Bronchial epithelial cell (primary cell): ENCODE measurements around the gene FAM131A. TPM values are rescaled to one million over a fixed set of nuclear protein-coding genes. Genes with fewer than 3 reads are reported as not detected.

Experiments
- DNase-seq: peaks from one replicate; pipeline ENCODE4 v3.0.0-alpha.2; 2010; ENCODE audit warnings: low read depth
- FAIRE-seq: peaks from 2 replicates; lab custom pipeline; 2011; peaks lifted over from hg19 to GRCh38; lab: Jason Lieb, UNC
- H3K27me3 ChIP-seq: 2 replicates; pipeline ENCODE4 v1.5.1; 2011; ENCODE audit warnings: low read length; ENCODE audit not compliant: control insufficient read depth, insufficient read depth
- H3K36me3 ChIP-seq: 2 replicates; pipeline ENCODE4 v1.5.1; 2011; ENCODE audit warnings: low read length; ENCODE audit not compliant: control insufficient read depth, insufficient read depth
- H3K4me3 ChIP-seq: 2 replicates; pipeline ENCODE4 v1.5.1; 2011; ENCODE audit warnings: mild to moderate bottlenecking, low read depth, low read length, control low read depth
- CTCF ChIP-seq: IDR thresholded peaks from 2 replicates; pipeline ENCODE4 v1.5.1; 2011; ENCODE audit warnings: mild to moderate bottlenecking, moderate library complexity, low read length, control low read depth, inconsistent platforms; ENCODE audit not compliant: insufficient read depth, severe bottlenecking
- total RNA-seq: library from RNA; depleted of rRNA; stranded (reverse); fragments of >200 nt; gene quantifications from 2 replicates; pipeline ENCODE4 v1.2.1, GENCODE V29; 2014

The FAM131A gene
- total RNA-seq, 1 donor from 2014 or later: 18.2 TPM

GRCh38 chr3:184354121-184354728 is 16.8 kb downstream of the FAM131A start:
- H3K4me3 ChIP-seq: no peak overlapping the region
- FAIRE-seq: no peak
- DNase-seq: no peak
- H3K36me3 ChIP-seq: peaks cover 4% of the 10 kb centered on the region
- peak; percentile 85 for TF ChIP-seq CTCF
- H3K27me3 ChIP-seq: no peaks in the 10 kb centered on the region

DNA sequence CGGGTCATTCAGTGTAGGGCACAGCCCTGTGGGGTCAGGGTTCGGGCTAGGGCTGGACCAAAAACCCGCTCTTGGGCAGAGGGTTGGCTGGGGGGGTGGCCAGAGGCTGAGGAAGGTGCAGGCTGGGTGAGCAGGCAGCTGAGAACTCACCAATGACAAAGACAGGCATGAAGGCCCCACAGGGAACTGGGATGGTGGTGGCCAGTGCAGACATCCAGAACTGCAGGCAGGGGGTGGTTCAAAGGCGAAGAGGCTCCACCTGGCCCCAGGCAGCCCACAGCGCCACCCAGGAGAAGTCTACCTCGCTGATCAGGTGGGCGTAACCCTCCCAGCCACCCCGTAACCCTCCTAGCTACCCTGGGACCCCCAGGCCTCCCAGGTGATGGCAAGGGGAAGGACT is 17.4 kb downstream of the FAM131A start:
- DNase-seq: no peak
- TF ChIP-seq CTCF: no peak
- H3K4me3 ChIP-seq: no peak overlapping the region
- no peak for FAIRE-seq
- no peaks in the 10 kb centered on the region for H3K27me3 ChIP-seq
- H3K36me3 ChIP-seq: peaks cover 4% of the 10 kb centered on the region

DNA sequence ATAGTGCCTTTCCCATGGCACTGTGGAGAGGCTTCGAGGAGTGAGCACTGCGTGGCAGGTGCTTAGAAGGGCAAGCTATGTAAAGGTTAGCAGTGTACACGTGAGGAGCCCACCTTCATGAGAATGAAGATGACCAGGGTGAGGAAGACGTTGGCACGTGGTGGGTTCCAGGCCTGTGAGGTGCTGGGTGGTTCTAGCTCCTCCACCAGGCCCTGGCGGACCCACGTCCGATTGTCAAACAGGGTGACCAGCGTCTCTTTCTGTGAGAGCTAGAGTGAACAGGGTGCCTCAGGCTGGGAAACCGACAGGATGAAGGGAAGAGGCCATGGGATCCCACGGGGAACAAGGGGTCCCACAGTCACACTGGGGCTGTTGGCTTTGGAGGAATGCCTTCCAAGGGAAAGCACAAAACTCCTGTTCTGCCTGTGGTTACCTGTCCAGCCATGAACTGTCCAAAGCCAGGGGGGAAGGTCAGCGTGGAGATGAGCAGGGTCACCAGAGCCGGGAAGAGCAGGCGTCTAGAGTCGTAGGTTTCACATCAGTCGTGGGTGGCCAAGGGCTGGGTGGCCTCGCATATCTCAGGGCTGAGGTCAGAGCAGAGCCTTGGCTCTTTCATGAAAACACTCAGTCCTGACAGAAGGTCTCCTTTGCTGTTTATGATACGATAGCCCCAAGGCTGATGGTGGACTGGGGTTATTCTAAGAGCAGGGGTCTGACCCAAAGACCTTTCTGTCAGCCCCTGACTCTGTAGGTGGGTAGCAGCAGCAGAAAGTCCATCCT is 18.1 kb downstream of the FAM131A start:
- peak; percentile 47 for FAIRE-seq
- H3K4me3 ChIP-seq: no peak overlapping the region
- DNase-seq: no peak
- TF ChIP-seq CTCF: no peak
- H3K27me3 ChIP-seq: no peaks in the 10 kb centered on the region
- H3K36me3 ChIP-seq: peaks cover 4% of the 10 kb centered on the region

DNA sequence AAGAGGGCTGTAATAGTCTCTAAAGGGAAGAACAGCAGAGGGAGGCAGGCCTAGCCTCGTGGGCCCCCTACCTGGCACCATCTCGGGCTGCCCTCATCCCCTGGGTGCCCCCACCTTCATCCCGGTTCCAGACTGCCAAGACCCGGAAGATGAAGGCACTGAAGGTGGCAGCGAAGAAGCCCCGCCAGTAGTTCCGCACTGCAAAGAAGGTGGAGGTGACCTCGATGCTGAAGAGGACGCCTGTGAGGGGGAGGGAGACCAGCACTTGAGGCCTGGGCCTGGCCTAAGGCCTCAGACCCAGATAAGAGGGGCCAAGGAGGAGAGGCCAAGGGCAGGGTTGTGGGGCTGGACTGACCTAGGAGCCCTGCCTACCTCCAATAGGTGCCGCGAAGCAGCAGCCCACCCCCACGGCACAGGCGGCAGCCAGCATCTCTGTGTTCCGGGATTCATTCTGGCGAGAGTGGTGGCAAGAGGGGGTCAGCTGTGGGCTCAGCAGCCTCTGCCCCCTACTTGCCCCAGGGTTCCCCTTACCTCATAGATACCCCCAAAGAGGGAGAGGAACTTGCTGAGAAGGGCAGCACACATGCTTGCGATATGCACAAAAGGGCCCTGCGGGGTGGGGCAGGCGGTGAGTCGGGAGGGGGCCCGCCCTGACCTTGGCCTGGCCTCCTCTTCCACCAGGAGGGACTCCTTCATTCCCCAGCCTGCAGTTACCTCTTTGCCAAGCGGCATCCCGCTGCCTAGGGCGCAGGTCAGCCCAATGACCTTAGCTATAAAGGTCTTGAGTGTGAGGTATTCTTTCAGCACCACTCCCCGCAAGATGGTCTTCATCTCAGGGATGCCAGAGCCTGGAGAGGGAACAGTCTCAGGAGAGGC is 20.1 kb downstream of the FAM131A start:
- no peak for DNase-seq
- Histone ChIP-seq H3K4me3 (no peak overlapping the region), H3K36me3 (peaks cover 4% of the 10 kb centered on the region), H3K27me3 (no peaks in the 10 kb centered on the region)
- no peak for FAIRE-seq
- no peak for TF ChIP-seq CTCF

DNA sequence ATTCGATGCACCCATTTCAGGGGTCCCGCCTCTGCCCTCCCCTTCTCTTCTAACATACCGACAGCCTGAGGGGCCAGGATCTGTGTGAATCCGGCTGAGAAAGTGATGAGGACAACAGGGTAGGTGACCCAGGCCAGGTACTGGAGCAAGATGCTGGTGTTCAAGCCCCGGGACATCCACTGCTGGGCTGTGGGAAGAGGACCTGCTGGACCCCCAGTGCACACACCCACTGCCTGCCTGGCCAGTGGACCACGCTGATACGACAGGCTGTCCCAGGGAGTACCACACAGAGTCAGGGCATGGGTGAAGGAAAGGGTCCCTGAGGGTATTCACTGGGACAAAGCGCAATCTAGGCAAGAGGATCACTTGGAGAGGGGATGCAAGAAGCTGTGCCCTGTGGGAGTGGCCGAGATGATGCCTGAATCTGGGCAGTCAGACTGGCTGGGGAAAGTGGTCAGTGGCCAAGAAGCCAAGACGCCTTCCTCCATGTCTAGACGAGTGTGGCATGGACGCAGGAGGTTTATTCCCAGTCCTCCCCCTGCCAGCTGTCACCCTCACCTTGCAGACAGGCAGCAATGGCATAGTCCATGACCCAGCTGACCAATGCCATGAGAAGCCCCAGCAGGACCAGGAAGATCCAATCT is 20.8 kb downstream of the FAM131A start:
- FAIRE-seq (no peak), DNase-seq (no peak)
- TF ChIP-seq CTCF: no peak
- Histone ChIP-seq H3K4me3 (no peak overlapping the region), H3K36me3 (peaks cover 4% of the 10 kb centered on the region), H3K27me3 (no peaks in the 10 kb centered on the region)
